HG02973 (cell line): Measurements from ENCODE around the gene SCN10A.

Experiments used
- ATAC-seq: cut with Tn5 transposase; IDR thresholded peaks from one replicate; pipeline ENCODE4 v1.9.1; 2021; ENCODE audit warnings: moderate library complexity; ENCODE audit not compliant: unreplicated experiment

SCN10A gene

DNA sequence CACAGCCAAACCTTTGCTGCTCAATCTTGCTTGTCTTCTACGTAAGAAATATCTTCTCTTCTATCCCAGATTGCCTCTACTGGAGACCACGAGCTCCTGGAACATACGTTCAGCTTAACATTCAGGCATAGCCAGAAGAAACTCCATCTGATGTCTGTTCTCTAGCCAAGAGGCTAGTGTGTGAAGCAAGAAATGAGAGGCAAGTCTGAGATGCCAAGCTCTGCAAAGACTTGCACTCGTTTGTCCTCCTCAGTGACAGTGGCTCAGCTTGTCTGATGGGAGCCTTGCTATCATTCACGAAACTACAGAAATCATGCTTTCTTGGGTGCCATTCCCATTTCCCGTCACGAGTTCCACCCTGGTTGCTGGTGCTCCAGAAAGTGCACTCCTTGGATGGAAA is at the start of gene SCN10A:
TSS of gene SCN10A (minus strand) at position 192 of the 400 bp plus-strand sequence. CDS start 22,207 bp downstream, outside the sequence.
- no peak for ATAC-seq

GRCh38 chr3:38853011-38853410 is 37.0 kb upstream of the SCN10A start:
- ATAC-seq, result no peak

DNA sequence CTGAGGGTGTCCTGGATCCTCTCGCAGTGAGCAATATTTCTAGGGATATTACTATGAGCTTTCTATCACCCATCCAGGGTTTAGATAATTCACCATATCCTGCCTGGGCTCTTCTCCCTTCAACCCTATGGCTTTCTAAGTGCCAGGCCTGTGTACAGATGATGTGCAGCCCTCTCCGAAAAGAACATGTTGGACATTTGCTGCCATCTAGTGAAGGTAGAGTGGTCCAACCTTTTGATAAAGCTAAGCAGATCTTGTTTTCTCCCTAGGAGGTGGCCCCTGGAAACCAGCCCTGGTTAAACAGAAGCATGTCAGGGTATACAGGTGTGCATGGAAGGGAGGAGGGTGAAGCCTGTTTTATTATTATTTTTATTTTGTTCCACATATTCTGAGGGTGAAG is 27.9 kb upstream of the SCN10A start:
- ATAC-seq, result no peak

DNA sequence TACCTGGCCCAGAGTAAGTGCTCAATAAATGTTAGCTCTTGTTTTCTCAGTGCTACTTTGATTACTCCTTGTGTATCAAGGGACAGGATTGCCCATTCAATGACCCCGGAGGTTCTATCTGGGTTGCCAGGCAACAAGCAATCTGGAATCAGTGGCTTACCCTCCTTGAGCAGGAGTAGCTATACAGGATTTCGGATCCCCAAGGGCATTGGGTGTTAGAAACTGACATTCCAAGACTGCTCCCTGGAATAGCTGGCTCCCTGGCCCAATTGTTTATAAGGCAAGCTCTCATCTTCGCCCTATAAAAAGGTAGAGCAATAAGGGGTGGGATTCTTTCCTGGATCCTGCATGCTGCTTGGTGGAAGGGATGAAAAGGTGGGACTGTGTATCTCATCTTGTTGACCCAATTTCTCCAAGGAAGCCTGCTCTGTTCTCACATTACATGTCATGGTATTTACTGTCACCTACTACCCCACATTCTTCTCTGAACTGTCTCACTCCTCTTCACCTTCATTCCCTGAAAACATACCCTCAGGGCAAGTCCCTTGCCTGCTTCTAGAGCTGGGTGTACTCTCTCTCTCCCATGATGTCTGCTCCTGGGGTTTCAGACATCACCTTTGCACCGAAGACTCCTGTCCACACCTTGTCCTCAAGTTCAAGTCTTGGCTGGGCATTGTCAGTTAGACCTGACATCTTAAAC is 26.4 kb upstream of the SCN10A start:
- ATAC-seq, result no peak

GRCh38 chr3:38840987-38841386 is 25.0 kb upstream of the SCN10A start:
- ATAC-seq, result no peak

DNA sequence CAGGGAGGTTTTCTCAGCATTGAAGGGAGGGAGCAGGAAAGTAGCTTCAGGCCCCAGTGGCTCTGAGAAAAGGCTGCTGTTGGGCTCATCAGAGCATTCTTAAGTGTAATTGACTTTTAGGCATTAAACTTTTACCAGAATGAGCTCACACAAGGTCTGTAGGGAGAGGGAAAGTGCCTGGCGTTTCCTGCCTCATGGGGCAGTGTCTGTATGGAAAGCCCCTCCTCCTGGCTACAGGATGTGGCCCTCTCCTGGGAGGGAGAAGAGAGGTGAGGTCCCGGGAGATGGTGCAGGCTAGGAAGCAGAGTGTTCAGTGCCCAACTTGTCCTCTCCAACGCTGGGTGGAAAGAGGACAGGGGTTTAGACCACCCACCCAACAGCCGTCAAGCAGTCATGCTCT is 21.3 kb upstream of the SCN10A start:
- no peak for ATAC-seq

GRCh38 chr3:38836561-38836960 is 20.5 kb upstream of the SCN10A start:
- no peak for ATAC-seq

GRCh38 chr3:38835939-38836338 is 19.9 kb upstream of the SCN10A start:
- ATAC-seq, result no peak

DNA sequence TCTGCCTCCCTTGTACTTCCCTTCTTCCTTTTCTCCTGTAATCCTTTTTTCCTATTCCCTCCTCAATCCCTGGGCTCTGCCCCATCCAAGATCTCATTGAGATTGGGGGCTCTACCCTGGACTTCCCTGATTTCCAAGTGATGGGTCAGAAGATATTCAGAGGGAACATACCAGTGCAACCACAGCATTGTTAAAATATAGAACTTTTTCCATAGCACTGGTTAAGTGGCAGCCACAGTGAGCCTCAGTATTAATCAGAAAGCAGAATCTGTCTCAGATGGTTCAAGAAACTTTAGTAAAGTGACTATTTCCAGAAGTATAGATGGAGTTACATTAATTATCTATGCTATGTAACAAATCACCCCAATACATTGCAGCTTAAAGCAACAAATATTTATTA is 18.7 kb upstream of the SCN10A start:
- ATAC-seq, result no peak

DNA sequence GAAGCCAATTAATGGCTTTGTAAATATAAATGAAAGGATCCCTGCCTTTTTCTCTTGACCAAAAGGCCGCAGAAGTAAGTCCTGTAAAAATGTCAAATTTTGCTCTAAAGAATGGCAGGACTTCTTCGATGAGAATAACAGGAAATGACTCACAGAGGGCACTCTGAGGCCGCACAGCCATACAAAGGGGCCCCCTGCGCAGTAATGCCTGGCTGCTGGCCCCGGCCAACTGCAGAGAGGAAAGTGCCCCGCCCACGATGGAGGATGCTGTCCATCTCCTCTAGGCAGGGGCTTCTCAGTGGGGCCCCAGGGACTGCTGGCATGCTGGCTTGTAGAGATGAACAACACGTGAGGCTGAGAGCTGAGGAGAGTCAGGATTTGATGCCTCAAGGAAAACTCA is 18.1 kb upstream of the SCN10A start:
- ATAC-seq, result no peak

GRCh38 chr3:38829404-38829803 is 13.4 kb upstream of the SCN10A start:
- no peak for ATAC-seq

- ATAC-seq, result no peak
Measured at GRCh38 chr3:38828681-38829080, 12.7 kb upstream of the SCN10A start.

DNA sequence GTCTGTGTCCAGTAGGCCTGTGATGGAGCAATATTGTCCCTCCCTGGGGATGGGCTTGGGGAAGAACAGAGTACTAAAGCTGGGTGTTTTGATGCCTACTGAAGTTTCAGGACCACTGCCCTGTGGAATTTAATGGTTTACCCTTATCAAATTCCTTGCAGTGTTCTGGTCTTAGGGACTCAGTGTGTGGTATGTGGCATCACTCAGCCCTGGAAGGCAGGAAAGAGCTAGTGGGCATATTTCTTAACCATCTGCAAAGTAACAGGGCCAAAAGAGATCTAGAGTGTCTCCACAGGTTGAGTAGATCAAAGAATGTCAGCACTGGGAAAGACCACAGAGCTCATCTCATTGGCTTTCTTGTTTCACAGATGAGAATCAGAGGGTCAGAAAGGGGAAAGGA is 11.8 kb upstream of the SCN10A start:
- ATAC-seq, result no peak

GRCh38 chr3:38826001-38826400 is 10.0 kb upstream of the SCN10A start:
- ATAC-seq, result no peak

DNA sequence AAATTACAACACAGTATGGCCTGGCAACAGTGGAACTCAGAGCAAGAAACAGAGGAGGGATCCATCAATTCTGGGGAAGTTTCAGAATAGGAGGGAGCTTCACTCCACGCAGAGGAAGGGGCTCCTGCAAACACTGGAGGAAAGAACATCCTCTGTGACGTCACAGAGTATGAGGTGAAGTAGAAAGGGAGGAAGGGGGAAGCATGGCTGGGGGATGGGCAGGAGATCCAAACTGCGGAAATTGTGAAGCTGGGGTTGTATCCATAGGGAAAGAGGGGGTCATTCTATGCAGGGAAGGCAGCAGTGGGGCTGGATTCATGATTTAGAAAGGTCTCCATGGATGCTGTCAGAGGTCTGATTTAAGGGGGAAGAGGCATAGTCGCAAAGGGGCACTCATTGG is 8.3 kb upstream of the SCN10A start:
- no peak for ATAC-seq

DNA sequence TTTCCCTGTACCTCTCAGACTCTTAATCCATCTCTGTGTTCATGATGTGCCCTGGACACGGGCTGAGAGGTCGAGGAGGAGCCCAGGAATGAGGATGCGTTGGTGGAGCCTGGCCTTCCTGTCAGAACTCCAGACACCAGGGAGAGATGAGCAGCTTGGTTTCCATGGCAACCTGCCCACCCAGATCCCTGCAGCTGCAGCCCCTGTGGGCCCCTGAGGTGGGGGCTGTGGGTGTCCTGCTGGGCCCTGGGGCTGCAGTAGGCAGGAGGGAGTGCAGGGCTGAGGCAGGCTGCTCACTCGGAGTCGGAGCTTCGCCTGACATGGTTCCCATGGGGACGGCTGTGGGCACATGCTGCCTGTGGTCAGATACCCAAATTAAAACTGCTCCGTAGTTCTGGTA is 7.7 kb upstream of the SCN10A start:
- ATAC-seq, result no peak

- ATAC-seq, result no peak
Measured at GRCh38 chr3:38823186-38823585, 7.2 kb upstream of the SCN10A start.

- no peak for ATAC-seq
Measured at GRCh38 chr3:38811822-38812221, 4.2 kb downstream of the SCN10A start.

DNA sequence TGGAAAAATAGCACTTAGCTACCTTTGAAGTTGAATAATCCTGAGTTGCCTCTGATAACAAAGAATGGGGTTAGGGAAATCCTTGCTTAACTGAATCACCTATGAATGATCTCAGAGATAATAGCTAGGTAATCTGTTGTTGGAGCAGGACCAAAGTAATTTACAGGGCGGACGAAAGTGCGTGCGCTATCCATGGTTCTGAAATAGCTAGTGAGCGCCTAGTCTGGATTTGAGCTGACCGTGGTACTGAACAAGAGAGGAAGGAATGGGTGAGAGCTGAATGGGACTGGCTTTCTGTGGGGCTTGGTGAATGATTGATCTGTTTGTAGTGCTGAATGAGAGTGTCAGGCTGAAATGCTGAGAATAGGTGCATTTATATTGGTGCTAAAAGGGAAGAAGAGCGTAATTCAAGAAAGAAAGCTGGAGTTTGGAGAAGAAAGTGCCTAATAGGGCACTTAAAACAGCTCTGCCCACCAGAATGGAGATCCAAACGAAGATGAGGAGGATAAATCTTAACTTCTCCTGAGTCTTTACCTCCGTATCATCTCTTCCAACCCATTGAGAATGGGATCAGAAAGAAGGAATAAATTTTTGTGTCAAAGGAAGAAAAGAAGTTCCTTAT is 10.1 kb downstream of the SCN10A start:
- ATAC-seq, result no peak

GRCh38 chr3:38805004-38805403 is 11.0 kb downstream of the SCN10A start:
- no peak for ATAC-seq

- ATAC-seq, result no peak
Measured at GRCh38 chr3:38800511-38800910, 15.5 kb downstream of the SCN10A start.

DNA sequence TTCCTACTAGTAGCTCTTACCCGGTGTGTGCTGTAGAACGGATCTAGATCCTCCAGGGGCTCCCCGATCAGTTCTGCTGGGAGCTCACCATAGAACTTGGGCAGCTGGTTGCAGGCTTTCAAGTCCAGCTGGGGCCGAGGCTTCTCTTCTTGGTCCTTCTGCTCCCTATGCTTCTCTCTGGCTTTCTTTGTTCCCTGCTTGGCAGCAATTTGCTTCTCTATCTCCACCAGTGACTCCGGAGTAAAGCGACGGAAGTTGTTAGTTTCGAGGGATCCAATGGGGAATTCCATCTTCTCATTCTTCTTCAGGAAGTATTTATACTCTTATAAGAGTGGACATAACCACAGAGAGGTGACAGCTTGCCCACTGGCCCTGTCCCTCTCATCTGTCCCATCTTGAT is 22.3 kb downstream of the SCN10A start:
- no peak for ATAC-seq

GRCh38 chr3:38792983-38793382 is 23.0 kb downstream of the SCN10A start:
- no peak for ATAC-seq
